ENCODE measurements around the gene WWOX. TPM values are rescaled to one million over a fixed set of nuclear protein-coding genes. Genes with fewer than 3 reads are reported as not detected.

WWOX gene
- total and polyA plus RNA-seq, 4 experiments from 2014 or later = 10.4 to 23.1 (median 17.5) TPM

DNA sequence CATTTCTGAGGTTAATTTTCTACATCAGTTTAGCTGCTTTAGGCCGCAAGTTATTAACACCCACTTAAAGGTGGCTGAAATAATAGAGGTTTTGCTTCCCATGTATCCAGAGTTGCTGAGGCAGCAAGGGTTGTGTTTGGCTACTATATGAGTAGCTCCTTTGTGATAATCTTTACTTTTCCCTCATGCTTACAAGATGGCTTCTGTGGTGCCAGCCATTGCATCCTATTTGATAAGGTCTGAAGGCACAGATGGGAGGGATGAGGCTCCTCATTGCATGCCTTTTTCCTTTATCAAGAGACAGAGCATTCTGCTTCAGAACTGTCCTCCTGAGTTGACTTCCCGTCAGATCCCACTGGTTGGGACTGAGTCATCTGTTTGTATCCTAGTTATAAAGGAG is 340.2 kb downstream of the WWOX start:
- Histone ChIP-seq H3K9me3 (ENCODE audit: control insufficient read depth in 1 of 2, low read length in 2 of 2) (no peaks in the 10 kb centered on the region), H3K27me3 (ENCODE audit: insufficient read depth, low read length) (no peaks in the 10 kb centered on the region), H3K4me3 (ENCODE audit: low read length in 2 of 2) (no peak overlapping the region), H3K27ac (ENCODE audit: low read depth, low read length) (no peak overlapping the region), H3K36me3 (ENCODE audit: insufficient read depth, low read length) (no peaks in the 10 kb centered on the region), H3K4me1 (ENCODE audit: insufficient read depth, low read length) (no peaks in the 10 kb centered on the region)
- Mint-ChIP-seq H3K27ac (no peak overlapping the region), H3K4me1 (peaks cover 0 to 4% (median 1%) of the 10 kb centered on the region in 4 donors), H3K9me3 (no peaks in the 10 kb centered on the region), H3K36me3 (peaks cover 0 to 1% of the 10 kb centered on the region in 2 donors), H3K27me3 (no peaks in the 10 kb centered on the region), H3K4me3 (no peak overlapping the region)
- intact Hi-C loops (cut with micrococcal nuclease) = loop anchor here (5.0 kb wide), 1 partner anchor 317 kb away; no protein-coding TSS in a partner anchor
- POLR2A ChIA-PET (ENCODE audit: partially characterized antibody) = no interaction called here
- no peak for DNase-seq
- CTCF ChIA-PET (ENCODE audit: partially characterized antibody) = no interaction called here

DNA sequence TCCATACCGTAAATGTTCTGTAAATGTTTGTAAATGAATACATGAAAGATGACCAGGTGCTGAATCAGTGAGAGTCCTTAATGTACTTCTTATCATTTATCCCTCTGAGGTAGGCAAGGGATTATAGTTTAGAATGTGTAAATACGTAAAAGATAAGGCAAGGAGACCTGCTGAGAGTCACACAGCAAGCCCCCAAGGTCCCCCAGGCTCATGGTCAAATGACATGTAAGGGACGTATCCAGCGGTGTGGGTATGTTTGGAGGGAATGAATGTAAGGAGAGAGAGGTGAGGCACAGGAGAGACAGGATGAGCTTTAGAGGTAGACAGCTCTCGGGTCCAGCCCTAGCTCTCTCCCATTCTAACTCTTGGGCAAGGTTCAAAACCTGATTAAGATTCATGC is 341.8 kb downstream of the WWOX start:
- Mint-ChIP-seq H3K27ac (no peak overlapping the region), H3K27me3 (no peaks in the 10 kb centered on the region), H3K36me3 (no peaks in the 10 kb centered on the region), H3K9me3 (no peaks in the 10 kb centered on the region), H3K4me3 (no peak overlapping the region), H3K4me1 (peaks cover 0 to 4% (median 1%) of the 10 kb centered on the region in 4 donors)
- no peaks in the 10 kb centered on the region for H3K9me3 ChIP-seq (ENCODE audit: control insufficient read depth in 1 of 2, low read length in 2 of 2)
- no peak overlapping the region for H3K27ac ChIP-seq (ENCODE audit: low read depth, low read length)
- ChIA-PET POLR2A (ENCODE audit: partially characterized antibody) (no interaction called here), CTCF (ENCODE audit: partially characterized antibody) (no interaction called here)
- intact Hi-C loops (cut with micrococcal nuclease) = no loop called here
- no peak overlapping the region for H3K4me3 ChIP-seq (ENCODE audit: low read length in 2 of 2)
- H3K4me1 ChIP-seq (ENCODE audit: insufficient read depth, low read length) = no peaks in the 10 kb centered on the region
- no peaks in the 10 kb centered on the region for H3K27me3 ChIP-seq (ENCODE audit: insufficient read depth, low read length)
- no peaks in the 10 kb centered on the region for H3K36me3 ChIP-seq (ENCODE audit: insufficient read depth, low read length)
- DNase-seq = no peak

DNA sequence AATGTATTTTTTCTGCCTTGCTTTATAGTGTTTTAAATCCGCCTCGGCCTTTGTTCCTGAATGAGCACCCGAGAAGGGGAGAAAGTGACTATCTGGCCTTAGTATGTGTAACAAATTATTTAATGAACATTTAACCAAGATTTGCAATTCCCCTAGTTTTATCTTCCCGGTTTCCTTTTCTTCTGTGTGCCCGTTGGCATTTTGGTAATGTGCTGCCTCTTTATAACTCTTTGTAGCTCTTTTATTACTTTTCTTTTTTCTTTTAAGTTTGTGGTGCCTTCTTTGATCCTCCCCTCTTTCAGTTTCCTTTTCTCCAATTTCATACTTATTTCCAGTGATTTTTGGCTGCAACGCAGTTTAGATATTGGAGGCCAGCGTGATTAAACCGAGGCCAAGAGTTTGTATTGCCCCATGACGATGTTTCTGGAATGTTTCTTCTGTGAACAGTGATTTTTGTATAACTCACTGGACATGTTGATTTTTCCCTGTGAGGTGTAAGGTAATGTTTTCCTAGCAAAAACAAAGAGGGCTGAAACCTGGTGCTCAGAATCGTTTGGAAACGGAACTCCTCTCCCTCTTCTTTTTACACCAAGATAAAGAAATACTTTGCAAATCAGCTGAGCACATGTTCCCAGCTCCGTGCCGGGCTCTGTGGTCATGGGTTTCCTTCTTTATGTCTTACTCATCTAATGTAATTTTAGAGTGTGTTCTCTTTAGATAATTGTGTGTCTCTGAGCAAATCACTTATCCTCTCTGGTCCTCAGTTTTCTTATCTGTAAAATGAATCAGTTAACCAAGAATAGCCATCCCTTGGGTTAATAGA is 344.3 kb downstream of the WWOX start:
- intact Hi-C loops (cut with micrococcal nuclease) = no loop called here
- H3K36me3 Mint-ChIP-seq = no peaks in the 10 kb centered on the region
- DNase-seq = no peak
- ChIA-PET CTCF (ENCODE audit: partially characterized antibody) (interaction anchor here (0.6 kb wide), 1 partner anchor 302 kb away, joined by 4 read pairs; no protein-coding TSS in a partner anchor), POLR2A (ENCODE audit: partially characterized antibody) (no interaction called here)
- H3K9me3 ChIP-seq (ENCODE audit: control insufficient read depth in 1 of 2, low read length in 2 of 2) = no peaks in the 10 kb centered on the region
- no peak overlapping the region for H3K27ac ChIP-seq (ENCODE audit: low read depth, low read length)
- no peaks in the 10 kb centered on the region for H3K27me3 ChIP-seq (ENCODE audit: insufficient read depth, low read length)
- no peak overlapping the region for H3K27ac Mint-ChIP-seq
- H3K9me3 Mint-ChIP-seq = no peaks in the 10 kb centered on the region
- H3K4me1 ChIP-seq (ENCODE audit: insufficient read depth, low read length) = no peaks in the 10 kb centered on the region
- H3K4me3 ChIP-seq (ENCODE audit: low read length in 2 of 2) = no peak overlapping the region
- H3K27me3 Mint-ChIP-seq = no peaks in the 10 kb centered on the region
- peaks cover 0 to 4% (median 1%) of the 10 kb centered on the region in 4 donors for H3K4me1 Mint-ChIP-seq
- H3K36me3 ChIP-seq (ENCODE audit: insufficient read depth, low read length) = no peaks in the 10 kb centered on the region
- no peak overlapping the region for H3K4me3 Mint-ChIP-seq

DNA sequence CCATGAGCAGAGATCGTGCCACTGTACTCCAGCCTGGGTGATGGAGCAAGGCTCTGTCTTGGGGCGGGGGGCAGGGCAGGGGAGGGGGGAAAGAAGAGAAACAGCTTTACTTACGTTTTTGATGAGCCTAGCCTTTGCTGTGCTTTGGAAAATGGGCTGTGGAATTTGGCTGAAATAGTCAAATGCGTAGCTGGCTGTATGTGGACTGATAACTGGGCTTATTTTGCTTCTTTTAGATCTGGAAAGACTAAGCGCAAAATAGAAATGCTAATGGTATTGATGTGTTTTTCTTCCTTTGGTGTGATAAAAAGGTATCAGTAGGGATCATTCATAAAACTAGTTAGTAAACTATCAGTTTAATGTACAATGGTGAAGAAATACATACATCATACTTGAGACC is 346.4 kb downstream of the WWOX start:
- no peak for DNase-seq
- no peaks in the 10 kb centered on the region for H3K36me3 Mint-ChIP-seq
- no peak overlapping the region for H3K4me3 ChIP-seq (ENCODE audit: low read length in 2 of 2)
- H3K4me1 Mint-ChIP-seq = peaks cover 0 to 5% (median 2%) of the 10 kb centered on the region in 4 donors
- H3K27me3 Mint-ChIP-seq = no peaks in the 10 kb centered on the region
- H3K27me3 ChIP-seq (ENCODE audit: insufficient read depth, low read length) = no peaks in the 10 kb centered on the region
- H3K9me3 ChIP-seq (ENCODE audit: control insufficient read depth in 1 of 2, low read length in 2 of 2) = no peaks in the 10 kb centered on the region
- POLR2A ChIA-PET (ENCODE audit: partially characterized antibody) = no interaction called here
- H3K27ac Mint-ChIP-seq = no peak overlapping the region
- no peaks in the 10 kb centered on the region for H3K4me1 ChIP-seq (ENCODE audit: insufficient read depth, low read length)
- intact Hi-C loops (cut with micrococcal nuclease) = no loop called here
- CTCF ChIA-PET (ENCODE audit: partially characterized antibody) = no interaction called here
- H3K4me3 Mint-ChIP-seq = no peak overlapping the region
- H3K9me3 Mint-ChIP-seq = no peaks in the 10 kb centered on the region
- no peaks in the 10 kb centered on the region for H3K36me3 ChIP-seq (ENCODE audit: insufficient read depth, low read length)
- H3K27ac ChIP-seq (ENCODE audit: low read depth, low read length) = no peak overlapping the region

DNA sequence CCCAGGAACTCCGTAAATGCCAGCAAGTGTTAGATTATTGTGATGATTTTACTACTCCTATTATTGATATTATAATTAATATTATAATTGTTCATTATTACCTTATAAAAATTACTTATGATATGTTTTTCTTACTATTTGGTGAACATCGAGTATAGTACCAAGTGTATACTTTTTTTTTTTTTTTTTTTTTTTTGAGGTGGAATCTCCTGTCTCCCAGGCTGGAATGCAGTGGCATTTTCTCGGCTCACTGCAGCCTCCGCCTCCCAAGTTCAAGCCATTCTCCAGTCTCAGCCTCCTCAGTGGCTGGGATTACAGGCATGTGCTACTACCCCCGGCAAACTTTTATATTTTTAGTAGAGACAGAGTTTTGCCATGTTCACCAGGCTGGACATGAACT is 347.0 kb downstream of the WWOX start:
- Histone ChIP-seq H3K36me3 (ENCODE audit: insufficient read depth, low read length) (no peaks in the 10 kb centered on the region), H3K9me3 (ENCODE audit: control insufficient read depth in 1 of 2, low read length in 2 of 2) (no peaks in the 10 kb centered on the region), H3K4me3 (ENCODE audit: low read length in 2 of 2) (no peak overlapping the region), H3K4me1 (ENCODE audit: insufficient read depth, low read length) (no peaks in the 10 kb centered on the region), H3K27ac (ENCODE audit: low read depth, low read length) (no peak overlapping the region), H3K27me3 (ENCODE audit: insufficient read depth, low read length) (no peaks in the 10 kb centered on the region)
- ChIA-PET CTCF (ENCODE audit: partially characterized antibody) (interaction anchor here (0.6 to 1.8 kb wide), 2 partner anchors 11 to 1634 kb away, joined by 3 to 11 read pairs; no protein-coding TSS in a partner anchor), POLR2A (ENCODE audit: partially characterized antibody) (no interaction called here)
- Mint-ChIP-seq H3K4me1 (peaks cover 0 to 5% (median 2%) of the 10 kb centered on the region in 4 donors), H3K36me3 (no peaks in the 10 kb centered on the region), H3K9me3 (no peaks in the 10 kb centered on the region), H3K27me3 (no peaks in the 10 kb centered on the region), H3K27ac (no peak overlapping the region), H3K4me3 (no peak overlapping the region)
- no peak for DNase-seq
- intact Hi-C loops (cut with micrococcal nuclease) = no loop called here

DNA sequence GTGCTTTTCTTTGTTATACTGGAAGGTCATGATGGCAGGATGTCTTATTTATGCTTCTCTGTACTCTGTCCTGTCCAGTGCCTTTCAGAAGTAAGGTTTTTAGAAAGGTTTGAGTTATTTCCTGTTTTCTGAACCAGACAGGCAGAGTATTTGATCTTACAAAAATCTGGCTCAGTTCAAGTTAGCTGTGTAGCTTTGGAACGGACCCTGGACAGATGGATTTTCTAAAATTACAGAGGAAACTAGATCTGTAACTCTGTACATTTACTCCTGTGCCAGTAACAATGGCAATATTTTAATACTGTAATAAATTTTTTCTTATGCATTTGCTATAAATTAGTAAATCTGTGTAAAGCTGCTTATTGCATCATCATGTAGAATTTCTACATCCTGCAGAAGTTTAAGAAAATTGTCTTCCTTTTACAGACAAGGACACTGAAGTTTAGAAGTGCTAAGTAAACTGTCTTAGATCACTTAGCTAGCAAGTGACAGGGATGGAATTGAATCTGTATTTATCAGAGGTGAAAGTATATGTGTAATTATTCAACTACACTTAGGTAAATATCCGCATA is 347.6 kb downstream of the WWOX start:
- H3K4me1 ChIP-seq (ENCODE audit: insufficient read depth, low read length) = no peaks in the 10 kb centered on the region
- no peaks in the 10 kb centered on the region for H3K9me3 Mint-ChIP-seq
- ChIA-PET POLR2A (ENCODE audit: partially characterized antibody) (no interaction called here), CTCF (ENCODE audit: partially characterized antibody) (interaction anchor here (0.6 to 1.8 kb wide), 3 partner anchors 9 to 1633 kb away, joined by 3 to 11 read pairs (median 4); no protein-coding TSS in a partner anchor)
- no peaks in the 10 kb centered on the region for H3K27me3 Mint-ChIP-seq
- no peaks in the 10 kb centered on the region for H3K36me3 Mint-ChIP-seq
- no peak for DNase-seq
- no peaks in the 10 kb centered on the region for H3K9me3 ChIP-seq (ENCODE audit: control insufficient read depth in 1 of 2, low read length in 2 of 2)
- H3K4me1 Mint-ChIP-seq = peaks cover 0 to 5% (median 2%) of the 10 kb centered on the region in 4 donors
- H3K4me3 ChIP-seq (ENCODE audit: low read length in 2 of 2) = no peak overlapping the region
- no peak overlapping the region for H3K4me3 Mint-ChIP-seq
- H3K27ac ChIP-seq (ENCODE audit: low read depth, low read length) = no peak overlapping the region
- H3K27me3 ChIP-seq (ENCODE audit: insufficient read depth, low read length) = no peaks in the 10 kb centered on the region
- H3K36me3 ChIP-seq (ENCODE audit: insufficient read depth, low read length) = no peaks in the 10 kb centered on the region
- intact Hi-C loops (cut with micrococcal nuclease) = no loop called here
- H3K27ac Mint-ChIP-seq = no peak overlapping the region

DNA sequence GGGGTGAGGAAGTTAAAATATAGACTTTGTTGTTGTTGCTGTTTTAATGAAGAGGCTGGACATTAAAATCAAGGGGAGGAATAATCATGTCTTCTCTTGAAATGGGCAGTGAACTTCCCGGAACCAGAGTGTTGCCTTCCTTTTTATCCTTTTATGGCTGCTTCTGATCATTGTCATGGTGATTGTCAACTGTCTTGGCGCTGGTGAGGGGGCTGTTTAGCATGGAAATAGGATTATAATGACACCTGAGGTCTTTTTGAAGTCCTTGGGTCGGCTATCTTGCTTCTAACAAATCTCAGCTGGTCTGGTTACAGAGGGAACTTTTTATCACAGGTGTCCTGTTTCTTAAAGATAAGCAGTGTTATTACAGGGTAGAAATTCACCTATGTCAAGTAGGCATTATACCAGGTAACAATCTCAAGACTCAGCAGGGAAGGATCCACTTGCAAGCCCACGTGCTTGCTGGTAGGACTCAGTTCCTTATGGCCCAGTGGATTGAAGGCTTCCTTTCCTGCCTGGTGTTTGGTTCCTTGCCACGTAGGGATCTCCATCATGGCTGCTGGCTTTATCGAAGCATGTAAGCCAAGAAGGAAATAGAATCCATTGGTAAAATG is 349.3 kb downstream of the WWOX start:
- H3K9me3 Mint-ChIP-seq = no peaks in the 10 kb centered on the region
- H3K36me3 Mint-ChIP-seq = no peaks in the 10 kb centered on the region
- H3K9me3 ChIP-seq (ENCODE audit: control insufficient read depth in 1 of 2, low read length in 2 of 2) = no peaks in the 10 kb centered on the region
- ChIA-PET CTCF (ENCODE audit: partially characterized antibody) (interaction anchor here (1.3 kb wide), 1 partner anchor 11 kb away, joined by 4 read pairs; no protein-coding TSS in a partner anchor), POLR2A (ENCODE audit: partially characterized antibody) (no interaction called here)
- H3K27ac ChIP-seq (ENCODE audit: low read depth, low read length) = no peak overlapping the region
- H3K4me3 ChIP-seq (ENCODE audit: low read length in 2 of 2) = no peak overlapping the region
- H3K27me3 Mint-ChIP-seq = no peaks in the 10 kb centered on the region
- H3K27me3 ChIP-seq (ENCODE audit: insufficient read depth, low read length) = no peaks in the 10 kb centered on the region
- no peaks in the 10 kb centered on the region for H3K4me1 ChIP-seq (ENCODE audit: insufficient read depth, low read length)
- DNase-seq = no peak
- intact Hi-C loops (cut with micrococcal nuclease) = no loop called here
- H3K27ac Mint-ChIP-seq = no peak overlapping the region
- H3K4me3 Mint-ChIP-seq = no peak overlapping the region
- H3K36me3 ChIP-seq (ENCODE audit: insufficient read depth, low read length) = no peaks in the 10 kb centered on the region
- peaks cover 0 to 5% (median 0%) of the 10 kb centered on the region in 4 donors for H3K4me1 Mint-ChIP-seq
